GM21576 (cell line): ENCODE measurements around the gene NRN1.

Experiments used
- ATAC-seq: cut with Tn5 transposase; IDR thresholded peaks from one replicate; pipeline ENCODE4 v1.9.1; 2021; ENCODE audit warnings: mild to moderate bottlenecking, moderate library complexity; ENCODE audit not compliant: unreplicated experiment

The NRN1 gene

DNA sequence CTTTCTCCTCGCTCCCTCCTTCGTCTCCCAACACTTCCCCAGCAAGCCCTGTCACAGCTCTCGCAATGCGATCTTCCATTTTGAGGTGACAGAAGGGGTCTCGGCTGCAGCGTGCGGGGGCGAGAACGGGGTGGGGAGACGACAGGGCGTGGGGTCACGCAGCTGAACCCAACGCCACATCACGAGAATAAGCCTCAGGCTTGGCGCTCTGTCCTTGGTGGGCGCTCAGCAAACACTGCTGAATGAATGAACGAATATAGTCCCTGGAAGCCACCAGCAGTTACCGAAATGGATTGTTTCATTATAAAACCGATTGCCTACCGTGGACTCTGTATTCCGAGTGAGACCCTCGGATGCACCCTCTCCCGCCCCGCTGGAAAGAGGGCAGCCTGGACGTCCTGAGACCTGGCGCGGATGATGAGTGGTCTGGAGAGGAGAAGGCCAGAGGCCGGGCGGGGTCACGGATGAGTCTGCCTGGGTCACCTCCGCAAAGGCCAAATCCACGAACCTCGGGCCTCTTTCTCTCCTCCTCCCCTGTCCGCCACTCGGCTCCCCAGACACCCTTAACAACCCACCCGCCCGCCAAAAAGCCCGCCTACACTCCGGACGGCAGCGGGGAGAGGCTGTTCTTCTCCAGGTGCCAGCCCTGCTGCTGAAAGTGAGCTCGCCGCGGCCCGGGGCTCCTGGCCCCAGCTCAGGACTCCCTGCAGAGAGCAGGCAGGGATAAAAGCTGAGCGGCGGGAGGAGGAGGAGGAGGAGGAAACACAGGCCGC lies 3.7 kb downstream of the NRN1 start:
- ATAC-seq = no peak

DNA sequence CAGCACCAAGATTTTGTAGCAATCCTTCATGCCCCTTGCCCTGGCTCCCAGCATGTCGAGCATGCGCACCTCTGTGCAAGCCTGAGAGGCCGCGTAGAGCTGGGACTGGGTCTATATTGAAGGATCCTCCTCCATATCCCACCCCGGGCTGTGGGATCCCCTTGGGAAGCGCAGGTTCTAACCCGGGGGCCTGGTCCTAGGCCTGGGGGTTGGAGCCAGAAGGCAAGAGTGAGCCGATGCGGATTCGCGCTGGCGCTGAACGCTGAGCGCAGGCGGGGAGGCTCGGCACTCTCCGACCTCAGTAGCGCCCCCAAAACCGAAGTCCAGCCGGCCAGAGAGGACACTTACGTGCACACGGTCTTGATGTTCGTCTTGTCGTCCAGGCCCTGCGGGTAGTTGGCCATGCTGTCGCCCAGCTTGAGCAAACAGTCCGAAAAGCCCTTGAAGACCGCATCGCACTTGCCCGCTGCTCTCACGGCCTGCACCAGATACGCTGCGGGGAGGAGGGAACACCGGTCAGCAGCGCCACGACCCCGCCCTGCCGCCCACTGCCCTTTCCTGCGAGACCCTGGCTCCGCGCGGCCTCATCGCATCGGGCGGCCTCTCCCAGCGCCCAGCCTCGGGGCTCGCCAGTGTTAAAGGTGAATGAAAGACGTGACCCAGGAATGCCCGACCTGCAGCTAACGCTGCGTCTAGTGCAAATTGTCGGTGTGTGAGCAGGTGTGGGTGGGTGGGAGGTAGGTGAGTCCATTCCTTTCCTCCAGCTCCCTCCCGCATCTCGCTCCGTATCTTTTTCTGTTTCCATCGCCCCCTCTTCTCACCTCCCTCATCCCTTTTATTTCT lies 4.5 kb downstream of the NRN1 start:
- no peak for ATAC-seq

DNA sequence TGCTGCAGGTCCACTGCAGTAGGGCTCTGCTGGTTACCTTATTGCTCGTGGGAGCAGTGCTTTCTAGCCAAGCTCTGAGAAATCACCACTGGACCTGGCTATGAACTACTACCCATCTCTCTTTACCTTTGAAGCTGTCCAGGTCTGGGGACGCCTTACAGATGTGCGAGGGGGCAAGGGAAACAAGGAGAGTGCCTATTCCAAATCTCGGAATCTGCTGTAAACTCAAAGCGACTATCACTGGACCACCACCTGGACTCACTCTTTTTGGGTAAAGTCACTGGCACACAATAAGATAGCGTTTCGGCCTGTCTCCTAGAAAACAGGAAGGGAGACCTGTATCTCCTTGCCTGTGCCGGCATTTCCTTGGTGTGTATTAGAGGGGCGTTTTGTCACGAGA lies 5.3 kb downstream of the NRN1 start:
- no peak for ATAC-seq

DNA sequence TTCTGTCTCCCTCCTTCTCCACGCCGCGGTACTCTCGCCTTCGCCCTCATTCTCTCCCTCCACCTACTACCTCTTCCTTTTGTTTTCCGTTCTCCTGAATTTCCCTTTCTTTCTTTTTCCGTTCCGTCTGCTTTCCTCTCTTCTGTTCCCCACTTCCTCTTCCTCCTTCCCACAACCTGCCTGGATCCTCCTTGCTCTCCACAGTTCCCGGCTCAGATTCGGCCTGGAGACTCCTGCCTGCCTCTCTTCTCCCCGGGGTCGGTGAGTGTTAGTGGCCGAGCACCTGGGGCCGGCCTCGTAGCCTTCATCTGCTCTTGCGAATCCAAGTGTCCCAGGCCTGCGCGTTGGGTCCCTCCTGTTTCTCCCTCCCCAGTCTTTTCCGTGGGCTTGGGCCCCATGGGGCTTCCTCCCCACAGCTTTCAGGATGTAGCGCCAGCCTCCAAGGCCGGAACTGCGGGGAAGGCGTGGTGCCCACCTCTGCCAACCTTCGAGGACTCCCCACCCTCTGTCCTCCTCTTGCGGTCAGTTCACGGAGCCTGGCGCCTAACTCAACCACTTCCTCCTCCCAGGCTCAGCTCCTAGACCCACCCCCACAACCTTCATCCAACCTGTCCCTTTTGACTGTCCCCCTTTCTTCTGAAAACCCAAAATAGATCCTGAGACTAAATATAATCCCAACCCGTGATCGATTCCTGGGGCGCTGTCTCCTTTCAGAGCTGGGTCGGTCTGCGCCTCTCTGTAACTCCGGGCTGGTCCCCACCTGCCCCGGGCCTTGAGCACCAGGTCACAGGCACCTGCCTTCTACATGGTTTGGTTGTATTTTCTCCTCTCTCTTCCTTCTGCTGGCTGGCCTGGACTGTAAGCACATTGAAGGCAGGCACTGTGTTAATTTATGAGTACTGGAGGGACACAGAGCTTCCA lies 6.8 kb downstream of the NRN1 start:
- no peak for ATAC-seq

DNA sequence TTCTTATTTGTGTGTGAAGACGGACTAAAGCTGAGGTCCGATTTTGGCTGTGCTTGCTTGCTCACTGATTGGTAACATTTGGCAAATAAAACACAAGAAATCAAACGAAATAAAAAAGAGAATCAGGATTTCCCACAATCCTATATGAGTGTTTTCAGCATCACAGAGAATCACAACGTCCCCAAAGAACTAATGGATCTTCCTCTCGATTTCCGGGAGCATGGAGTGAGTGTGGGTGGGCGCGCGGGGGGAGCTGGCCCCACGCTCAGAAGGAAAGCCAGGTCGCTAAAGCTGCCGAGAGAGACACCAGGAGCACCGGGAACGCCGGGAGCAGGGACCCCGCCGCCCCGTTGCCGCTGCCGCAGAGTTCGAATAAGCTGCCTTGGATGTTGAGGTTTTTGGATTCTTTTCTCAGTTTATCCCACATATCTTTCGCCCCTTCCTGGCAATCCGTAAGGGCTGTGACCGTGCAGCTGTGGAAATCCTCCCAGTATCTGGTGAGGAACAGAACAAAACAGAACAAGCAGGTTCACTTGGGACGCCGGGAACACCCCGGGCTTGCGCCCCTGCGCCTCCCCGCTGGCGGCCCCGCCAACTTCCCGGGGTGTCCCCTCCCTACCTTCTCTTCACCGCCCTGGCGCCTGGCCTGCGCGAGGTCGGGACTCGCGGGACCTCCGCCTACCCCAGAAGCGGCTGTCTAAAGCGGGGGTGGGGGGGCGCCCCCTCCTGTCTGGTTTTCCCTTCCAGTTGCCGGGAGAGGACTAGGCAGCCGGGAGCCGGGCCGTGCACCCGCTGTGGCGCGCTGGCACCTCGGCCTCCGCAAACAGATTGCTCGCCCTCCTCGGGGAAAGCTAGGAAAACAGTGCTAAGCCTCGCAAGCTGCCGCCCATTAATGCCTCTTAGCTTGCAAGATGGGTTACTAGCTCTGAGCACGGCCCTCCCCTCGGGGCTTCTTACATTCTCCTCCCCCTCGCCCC lies 7.7 kb downstream of the NRN1 start:
- ATAC-seq = no peak

DNA sequence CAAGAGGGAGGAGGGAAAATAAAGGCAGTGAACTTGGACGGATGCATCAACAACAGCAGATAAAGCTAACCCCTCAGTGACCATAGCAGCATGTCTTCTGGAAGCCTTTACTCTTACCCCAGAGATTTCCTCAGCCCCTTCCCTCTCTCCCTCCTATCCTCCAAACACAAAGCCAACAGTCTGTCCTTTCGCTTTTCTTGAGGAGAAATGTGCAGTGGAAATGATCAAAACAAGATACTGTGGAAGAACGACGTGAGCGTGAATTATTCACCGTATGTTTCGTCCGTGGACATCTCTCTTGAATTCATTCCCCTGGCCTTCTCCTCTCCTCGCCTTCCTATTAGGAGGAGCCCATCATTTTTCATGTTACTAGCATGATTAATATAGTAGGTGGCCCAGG lies 8.5 kb downstream of the NRN1 start:
- ATAC-seq = no peak

DNA sequence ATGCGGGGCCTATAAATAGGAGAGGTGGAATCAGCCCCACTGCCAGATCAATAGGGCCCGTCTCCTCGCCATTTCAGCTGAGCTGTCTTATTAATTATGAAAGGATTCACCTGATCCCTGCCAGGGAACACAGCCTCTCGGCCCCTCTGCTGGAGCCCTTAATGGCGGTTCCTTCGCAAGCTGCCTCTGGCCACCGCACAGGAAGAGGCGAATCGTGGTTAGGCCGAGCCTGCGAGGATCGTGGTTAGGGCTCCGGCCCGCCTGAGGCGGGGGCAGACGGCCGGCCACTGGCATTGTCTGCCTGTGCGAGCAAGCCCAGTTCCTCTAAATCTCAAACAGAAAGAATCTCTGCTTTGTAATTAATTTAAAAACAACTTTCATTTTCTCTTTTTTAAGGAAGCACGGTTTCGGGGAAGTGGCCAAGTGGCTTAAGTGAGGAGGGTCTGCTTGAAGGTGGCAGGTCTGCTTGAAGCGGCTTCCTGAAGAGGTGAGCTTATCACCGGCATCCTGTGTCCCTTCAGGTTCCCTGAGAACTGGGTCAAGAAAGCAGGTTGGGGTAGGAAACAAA lies 9.2 kb downstream of the NRN1 start:
- ATAC-seq = no peak

DNA sequence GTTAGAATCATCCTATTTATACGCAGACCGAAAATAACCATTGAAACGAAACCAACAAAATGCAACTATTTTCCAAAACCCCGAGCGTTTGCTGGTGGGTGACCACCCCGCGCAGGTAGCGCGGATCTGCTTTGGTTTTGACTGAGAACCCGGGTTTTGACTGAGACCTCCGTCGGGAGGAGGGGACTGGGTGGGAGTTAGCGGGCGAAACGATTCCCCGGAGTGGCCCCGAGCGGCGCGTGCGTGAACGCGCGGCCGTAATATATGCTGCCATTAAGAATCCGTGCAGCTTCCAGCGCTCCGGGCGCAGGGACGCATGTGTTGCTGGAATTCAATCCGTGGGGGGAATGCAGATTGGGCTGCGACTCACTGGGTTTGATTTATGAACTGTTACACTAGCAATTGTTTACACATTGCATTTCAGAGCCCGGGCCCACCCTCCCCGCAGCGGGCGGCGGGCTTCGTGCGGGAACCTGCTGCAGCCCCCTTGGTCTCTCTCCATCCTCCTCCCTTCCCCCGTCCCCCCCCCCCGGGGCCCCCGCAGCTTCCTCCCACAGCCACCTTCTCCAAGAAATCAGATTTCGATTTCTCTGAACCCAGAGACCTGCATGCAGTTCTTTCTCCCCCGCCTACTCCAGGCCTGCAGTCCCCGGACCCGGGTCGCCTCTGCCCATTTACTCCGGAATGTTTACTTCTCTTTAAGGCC lies 9.9 kb downstream of the NRN1 start:
- no peak for ATAC-seq

DNA sequence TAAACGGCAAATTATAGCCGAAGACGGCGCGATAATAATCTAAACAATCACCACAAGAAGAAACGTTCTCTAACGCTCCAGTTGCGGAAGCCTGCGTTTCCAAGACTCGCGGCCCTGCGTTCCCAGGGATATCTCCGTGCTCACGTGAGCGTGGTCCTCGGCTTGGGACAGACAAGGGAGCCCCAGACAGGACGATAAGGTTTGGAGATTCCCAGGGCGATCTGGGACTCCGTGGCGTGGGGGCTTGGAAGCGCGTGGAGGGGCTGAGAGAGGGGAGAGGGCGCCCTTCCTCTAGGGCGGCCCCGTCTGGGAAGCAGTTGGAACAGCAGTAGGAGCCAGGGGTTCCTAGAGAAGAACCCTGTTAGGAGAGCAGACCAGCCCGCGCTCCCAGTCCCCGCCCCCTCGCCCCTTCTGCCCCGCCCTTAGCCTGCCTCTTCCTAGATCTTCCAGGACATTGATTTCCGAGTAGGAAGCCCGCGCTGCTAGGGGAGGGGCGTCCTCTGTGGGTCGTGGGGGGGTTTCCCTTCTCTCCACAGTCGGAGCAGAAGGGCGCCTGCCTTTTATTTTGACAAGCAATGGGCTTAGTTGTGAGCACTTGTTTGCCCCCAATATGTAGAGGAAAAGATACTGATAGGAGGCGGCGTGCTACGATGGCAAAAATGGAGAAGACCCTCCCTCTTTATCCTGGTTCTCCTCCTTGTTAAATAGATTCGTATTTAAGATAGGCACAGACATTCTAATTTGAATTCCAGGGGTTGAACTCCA lies 10.6 kb downstream of the NRN1 start:
- ATAC-seq = no peak

DNA sequence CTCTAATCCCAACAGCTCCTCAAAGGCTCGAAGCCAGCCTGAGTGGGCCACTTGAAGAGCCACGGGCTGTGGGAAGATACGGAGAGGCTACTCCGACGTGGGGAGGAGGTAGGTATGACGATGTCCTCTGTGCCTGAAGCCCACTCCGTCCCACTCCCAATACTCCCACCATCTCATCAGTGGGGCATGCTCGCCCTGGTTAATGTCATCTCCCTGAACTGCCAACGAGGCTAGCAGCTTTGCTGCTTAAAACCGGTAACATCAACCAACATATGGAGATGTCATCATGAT lies 11.1 kb downstream of the NRN1 start:
- no peak for ATAC-seq

DNA sequence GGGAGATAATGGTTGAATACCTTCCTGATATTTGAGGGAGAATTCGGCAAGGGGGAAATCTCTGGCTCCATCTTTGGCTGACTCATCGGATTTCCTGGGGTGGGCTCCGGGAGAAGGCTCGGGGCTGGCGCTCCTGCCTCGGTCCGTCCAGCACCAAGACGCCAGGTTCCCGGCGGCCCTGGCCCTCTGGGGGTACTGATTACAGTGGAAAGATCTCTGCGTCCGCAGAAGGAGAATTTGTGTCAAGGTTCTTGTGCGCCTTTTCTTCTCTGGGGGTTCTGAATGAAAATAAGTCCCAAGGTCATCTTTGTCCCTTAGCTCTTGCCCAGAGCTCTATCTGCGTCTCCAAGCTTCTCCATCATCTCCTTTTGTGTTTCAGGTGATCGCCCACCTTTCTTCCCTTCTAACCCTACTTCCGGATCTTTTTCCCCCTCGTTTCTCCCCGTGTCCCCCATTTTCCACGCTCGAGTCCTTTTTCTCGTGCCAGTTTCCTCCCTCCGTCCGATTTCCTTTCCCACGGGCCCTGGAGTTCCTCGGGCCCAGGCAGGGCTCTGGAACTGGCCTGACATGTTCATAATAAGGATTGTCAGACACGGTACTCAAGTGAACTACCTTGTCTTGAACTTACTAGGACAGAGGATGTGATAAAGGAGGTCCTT lies 11.6 kb downstream of the NRN1 start:
- no peak for ATAC-seq

DNA sequence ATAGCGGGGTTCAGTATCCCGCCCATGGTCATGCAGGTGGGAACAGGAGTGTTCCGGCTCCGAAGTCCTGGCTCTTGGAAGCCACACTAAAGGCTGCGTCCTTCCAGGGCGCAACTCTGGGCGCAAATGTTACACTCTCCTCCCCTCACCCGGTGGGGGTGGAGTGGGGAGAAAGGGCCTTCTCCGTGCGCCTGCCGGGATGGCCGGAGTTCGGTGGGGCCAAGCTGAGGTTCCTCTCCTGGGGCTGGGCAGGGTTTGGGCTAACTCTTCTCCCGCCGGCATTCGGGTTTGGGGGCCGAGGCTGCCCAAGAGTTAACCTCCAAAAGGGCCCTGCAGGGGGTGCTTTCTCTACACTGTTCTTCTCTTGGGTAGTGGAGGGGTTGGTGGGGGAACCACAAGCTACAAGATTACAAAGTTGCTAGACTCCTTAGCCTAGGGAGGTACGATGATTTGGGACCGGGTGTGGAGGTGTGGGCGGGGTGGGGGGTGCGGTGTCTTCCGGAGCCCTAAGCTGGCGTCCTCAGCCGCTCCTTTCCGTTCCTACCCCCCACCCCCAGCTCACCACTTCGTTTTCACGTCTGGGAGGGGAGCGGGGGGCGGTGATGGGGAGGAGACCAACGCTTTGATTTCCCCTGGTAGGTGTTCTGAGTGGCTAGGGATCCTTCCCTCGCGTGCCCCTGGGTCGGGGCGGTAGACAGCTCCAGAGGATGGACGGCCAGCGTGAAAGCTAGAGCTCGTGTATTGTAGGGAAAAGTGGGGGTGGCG lies 12.3 kb downstream of the NRN1 start:
- no peak for ATAC-seq

DNA sequence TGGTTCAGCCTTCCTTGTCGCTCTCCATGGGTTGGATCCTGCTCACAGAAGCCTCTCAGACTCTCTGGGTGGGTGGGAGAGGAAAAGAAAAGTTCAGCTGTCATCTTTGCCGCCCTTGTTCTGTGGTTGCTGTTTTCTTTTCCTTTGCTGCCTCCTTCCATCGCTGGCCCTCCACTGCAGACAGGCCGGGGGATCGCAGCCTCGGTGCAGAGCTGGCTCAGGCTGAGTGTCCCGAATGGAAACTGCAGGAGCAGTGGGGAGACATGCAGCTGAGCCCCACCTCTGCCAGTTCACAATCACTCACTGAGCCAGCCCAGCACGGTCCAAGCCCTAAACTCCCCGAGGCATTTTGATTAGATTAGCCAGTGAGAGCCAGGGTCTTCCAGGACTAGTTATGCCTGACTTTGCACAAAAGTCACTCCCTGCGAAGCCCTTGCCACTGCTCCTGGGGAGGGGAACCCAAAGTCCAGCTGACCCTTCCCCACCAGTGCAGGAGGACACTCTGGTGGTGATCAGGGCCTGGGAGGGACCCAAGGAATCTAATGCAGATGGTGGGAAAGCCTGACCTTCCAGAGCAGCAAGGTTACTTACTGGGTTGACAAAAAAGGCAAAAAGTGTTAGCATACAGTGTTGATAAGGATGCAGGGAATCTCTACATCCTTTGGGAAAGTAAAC lies 14.0 kb downstream of the NRN1 start:
- ATAC-seq = no peak

DNA sequence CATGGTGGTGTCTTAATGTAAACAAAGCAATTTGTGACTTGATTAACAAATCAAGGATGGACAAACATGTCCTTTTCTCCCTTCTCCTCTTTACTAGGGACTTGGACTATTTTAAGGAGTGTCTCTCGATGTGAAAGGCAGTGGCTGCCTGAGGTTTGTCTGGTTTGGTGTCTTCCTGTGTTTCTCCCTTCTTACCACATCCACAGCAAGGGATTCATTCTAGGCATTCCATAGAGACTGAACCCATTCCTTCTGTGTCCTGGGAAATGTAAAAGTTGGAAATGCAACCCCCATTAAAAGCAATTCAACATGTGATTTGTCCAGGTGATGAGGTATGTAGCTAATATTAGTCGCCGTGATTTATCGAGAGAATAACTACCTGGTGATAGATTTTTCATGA lies 15.9 kb downstream of the NRN1 start:
- no peak for ATAC-seq

DNA sequence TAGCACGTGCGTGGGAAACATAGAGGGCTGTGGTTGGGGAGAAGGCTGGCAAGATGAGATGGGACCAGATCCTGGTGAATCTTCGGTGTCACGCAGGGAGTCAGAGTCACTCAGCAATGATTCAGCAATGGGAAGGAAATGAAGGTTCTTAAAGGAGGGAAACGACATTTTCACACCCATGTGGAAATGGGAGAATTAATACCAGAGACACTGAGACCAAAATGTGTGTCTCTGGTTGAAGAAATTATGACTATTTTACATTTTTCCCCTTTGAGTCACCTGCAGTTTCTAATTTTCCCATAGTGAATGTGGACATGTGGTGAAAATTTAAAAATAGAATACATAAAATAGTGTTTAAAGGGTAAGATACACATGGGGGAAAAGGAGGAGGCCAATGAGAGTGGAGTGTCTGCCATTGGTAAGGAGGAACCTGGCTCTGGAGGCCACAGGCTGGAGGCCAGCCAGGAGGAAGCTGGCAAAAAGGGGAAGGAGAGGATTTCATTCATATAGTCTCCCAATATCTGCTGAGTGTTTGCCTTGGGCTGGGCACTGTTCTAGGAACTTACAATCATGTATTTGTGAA lies 17.5 kb downstream of the NRN1 start:
- no peak for ATAC-seq

DNA sequence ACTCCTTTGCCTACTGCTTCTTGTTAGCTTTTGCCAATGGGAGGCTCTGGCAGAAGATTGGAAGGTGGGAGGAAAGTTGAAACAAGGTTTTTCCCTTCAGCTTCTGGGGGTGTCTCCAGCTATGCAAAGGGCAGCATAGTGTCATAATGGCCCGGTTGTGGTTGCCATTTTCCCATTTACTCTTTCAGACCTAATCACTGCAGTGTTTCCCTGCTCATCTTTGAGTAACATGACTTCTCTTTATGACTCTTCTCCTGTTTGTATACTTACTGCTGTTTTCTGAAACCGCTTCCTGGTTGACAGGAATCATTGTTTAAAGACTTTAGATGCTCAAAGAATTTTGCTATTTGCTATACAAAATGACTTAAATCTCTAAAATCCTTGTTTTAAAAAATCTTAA lies 19.9 kb downstream of the NRN1 start:
- no peak for ATAC-seq
